ENCODE results near the gene CNTNAP2.

DNA sequence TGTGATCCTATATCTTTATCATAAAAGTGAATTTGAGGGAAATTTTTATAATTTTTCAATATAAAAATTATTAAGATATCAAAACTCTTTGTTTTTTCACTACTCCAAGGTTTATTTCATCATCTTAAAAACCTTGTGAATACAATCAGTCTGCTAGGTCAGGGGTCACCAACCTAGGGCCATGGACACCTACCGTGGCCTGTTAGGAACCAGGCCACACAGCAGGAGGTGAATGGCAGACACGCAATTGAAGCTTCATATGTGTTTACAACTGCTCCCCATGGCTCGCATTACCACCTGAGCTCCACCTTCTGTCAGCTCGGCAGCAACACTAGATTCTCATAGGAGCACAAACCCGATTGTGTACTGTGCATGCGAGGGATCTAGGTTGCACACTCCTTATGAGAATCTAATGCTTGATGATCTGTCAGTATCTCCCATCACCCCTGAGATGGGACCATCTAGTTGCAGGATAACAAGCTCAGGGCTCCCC lies 2202.8 kb downstream of the CNTNAP2 start:
- TF ChIP-seq, protein P1, sequence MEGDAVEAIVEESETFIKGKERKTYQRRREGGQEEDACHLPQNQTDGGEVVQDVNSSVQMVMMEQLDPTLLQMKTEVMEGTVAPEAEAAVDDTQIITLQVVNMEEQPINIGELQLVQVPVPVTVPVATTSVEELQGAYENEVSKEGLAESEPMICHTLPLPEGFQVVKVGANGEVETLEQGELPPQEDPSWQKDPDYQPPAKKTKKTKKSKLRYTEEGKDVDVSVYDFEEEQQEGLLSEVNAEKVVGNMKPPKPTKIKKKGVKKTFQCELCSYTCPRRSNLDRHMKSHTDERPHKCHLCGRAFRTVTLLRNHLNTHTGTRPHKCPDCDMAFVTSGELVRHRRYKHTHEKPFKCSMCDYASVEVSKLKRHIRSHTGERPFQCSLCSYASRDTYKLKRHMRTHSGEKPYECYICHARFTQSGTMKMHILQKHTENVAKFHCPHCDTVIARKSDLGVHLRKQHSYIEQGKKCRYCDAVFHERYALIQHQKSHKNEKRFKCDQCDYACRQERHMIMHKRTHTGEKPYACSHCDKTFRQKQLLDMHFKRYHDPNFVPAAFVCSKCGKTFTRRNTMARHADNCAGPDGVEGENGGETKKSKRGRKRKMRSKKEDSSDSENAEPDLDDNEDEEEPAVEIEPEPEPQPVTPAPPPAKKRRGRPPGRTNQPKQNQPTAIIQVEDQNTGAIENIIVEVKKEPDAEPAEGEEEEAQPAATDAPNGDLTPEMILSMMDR (IDR thresholded peaks at IDR 0.05 in 2 of 3, conservative IDR thresholded peaks at IDR 0.05 in 1 of 3; ENCODE audit: insufficient read depth in 2 of 3, low read depth in 1 of 3, low read length in 3 of 3), result no peak
- TF ChIP-seq ZFX (CRISPR knock-in tag; IDR thresholded peaks at IDR 0.05), result no peak
- TF ChIP-seq MAZ (CRISPR knock-in tag; conservative IDR thresholded peaks at IDR 0.05 in 1 of 2, IDR thresholded peaks at IDR 0.05 in 1 of 2), result no peak
- no peak for TF ChIP-seq ZNF707 (CRISPR knock-in tag; conservative IDR thresholded peaks at IDR 0.05)
- TF ChIP-seq BACH1 (tag; IDR thresholded peaks at IDR 0.05), result no peak
- TF ChIP-seq HDAC2 (IDR thresholded peaks at IDR 0.05), result no peak
